Measurements from ENCODE around the gene MBD3L2B.

DNA sequence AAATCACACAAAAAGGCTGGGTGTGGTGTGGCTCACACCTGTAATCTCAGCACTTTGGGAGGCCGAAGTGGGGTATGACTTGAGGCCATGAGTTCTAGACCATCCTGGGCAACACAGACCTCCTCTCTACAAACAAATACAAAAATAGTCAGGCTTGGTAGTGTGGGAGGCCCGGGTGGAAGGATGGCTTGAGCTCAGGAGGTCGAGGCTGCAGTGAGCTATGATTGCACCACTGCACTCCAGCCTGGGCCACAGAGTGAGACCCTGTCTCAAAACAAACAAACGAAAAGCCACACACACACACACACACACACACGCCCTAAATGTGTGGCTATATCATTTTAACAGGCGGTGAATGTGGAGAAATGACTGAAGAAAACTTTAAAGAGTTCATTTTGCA lies 47.4 kb upstream of the MBD3L2B start:
- TF ChIP-seq, protein P1, sequence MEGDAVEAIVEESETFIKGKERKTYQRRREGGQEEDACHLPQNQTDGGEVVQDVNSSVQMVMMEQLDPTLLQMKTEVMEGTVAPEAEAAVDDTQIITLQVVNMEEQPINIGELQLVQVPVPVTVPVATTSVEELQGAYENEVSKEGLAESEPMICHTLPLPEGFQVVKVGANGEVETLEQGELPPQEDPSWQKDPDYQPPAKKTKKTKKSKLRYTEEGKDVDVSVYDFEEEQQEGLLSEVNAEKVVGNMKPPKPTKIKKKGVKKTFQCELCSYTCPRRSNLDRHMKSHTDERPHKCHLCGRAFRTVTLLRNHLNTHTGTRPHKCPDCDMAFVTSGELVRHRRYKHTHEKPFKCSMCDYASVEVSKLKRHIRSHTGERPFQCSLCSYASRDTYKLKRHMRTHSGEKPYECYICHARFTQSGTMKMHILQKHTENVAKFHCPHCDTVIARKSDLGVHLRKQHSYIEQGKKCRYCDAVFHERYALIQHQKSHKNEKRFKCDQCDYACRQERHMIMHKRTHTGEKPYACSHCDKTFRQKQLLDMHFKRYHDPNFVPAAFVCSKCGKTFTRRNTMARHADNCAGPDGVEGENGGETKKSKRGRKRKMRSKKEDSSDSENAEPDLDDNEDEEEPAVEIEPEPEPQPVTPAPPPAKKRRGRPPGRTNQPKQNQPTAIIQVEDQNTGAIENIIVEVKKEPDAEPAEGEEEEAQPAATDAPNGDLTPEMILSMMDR (IDR thresholded peaks at IDR 0.05) = no peak
- no peak for TF ChIP-seq POLR2A (IDR thresholded peaks at IDR 0.05; ENCODE audit: low read length)
- TF ChIP-seq RFX5 (IDR thresholded peaks at IDR 0.05) = no peak
- TF ChIP-seq KDM5A (IDR thresholded peaks at IDR 0.05) = no peak
- TF ChIP-seq MYC (IDR thresholded peaks at IDR 0.05; ENCODE audit: borderline replicate concordance, low read length) = no peak
- no peak for TF ChIP-seq HOXB13 (CRISPR knock-in tag; IDR thresholded peaks at IDR 0.05; ENCODE audit: low read depth)

All from A549 (cell line).